ENCODE results near the gene DTNB.

GRCh38 chr2:25559148-25559547, 114.2 kb downstream of the DTNB start:
- TF ChIP-seq CTCF (conservative IDR thresholded peaks at IDR 0.05 in 1 of 2, IDR thresholded peaks at IDR 0.05 in 1 of 2; ENCODE audit: low read depth in 1 of 2, low read length in 2 of 2), result no peak
- TF ChIP-seq EZH2 (IDR thresholded peaks at IDR 0.05; ENCODE audit: low read length, missing control alignments), result no peak

All from fibroblast of lung (primary cell).